HepG2 (cell line): ENCODE data around the gene ESYT1. TPM values are rescaled to one million over a fixed set of nuclear protein-coding genes. Genes with fewer than 3 reads are reported as not detected.

Experiments
- CERS6 ChIP-seq: sonication (generic); formaldehyde crosslinking; IDR thresholded peaks from 2 replicates; pipeline ENCODE4 v1.5.0; 2020; ENCODE audit warnings: missing genetic modification reagents
- DBP ChIP-seq: sonication (generic); formaldehyde crosslinking; IDR thresholded peaks from 2 replicates; pipeline ENCODE4 v1.4.0; 2020; ENCODE audit warnings: missing genetic modification reagents; ENCODE audit errors: not compliant biosample characterization
- E2F1 ChIP-seq: sonication (generic); formaldehyde crosslinking; IDR thresholded peaks from 2 replicates; pipeline ENCODE4 v1.5.0; 2020; ENCODE audit warnings: missing genetic modification reagents
- FOSL1 ChIP-seq: sonication (generic); formaldehyde crosslinking; IDR thresholded peaks from 2 replicates; pipeline ENCODE4 v1.9.0; 2021; ENCODE audit warnings: missing genetic modification reagents, borderline replicate concordance
- MIXL1 ChIP-seq: IDR thresholded peaks from 2 replicates; pipeline ENCODE4 v1.6.1; 2016
- NFKB2 ChIP-seq: sonication (generic); formaldehyde crosslinking; IDR thresholded peaks from 2 replicates; pipeline ENCODE4 v1.4.0; 2020; ENCODE audit warnings: missing genetic modification reagents, borderline replicate concordance
- NFYC ChIP-seq: IDR thresholded peaks from 2 replicates; pipeline ENCODE4 v1.6.1; 2016; ENCODE audit warnings: missing genetic modification reagents, missing compliant biosample characterization
- PBX2 ChIP-seq: IDR thresholded peaks from 2 replicates; pipeline ENCODE4 v1.6.1; 2016; ENCODE audit warnings: control low read depth
- PCBP1 ChIP-seq: fragments of 200-400 bp; formaldehyde crosslinking; IDR thresholded peaks from 2 replicates; pipeline ENCODE4 v1.6.1; 2017; ENCODE audit warnings: mild to moderate bottlenecking, low read depth, low read length, borderline replicate concordance
- RELA ChIP-seq: sonication (generic); formaldehyde crosslinking; IDR thresholded peaks from 2 replicates; pipeline ENCODE4 v1.4.0; 2020; ENCODE audit warnings: missing genetic modification reagents
- RXRA ChIP-seq: sonication (generic); formaldehyde crosslinking; IDR thresholded peaks from 2 replicates; pipeline ENCODE4 v1.5.1; 2020; ENCODE audit warnings: missing genetic modification reagents
- XBP1 ChIP-seq: sonication (generic); formaldehyde crosslinking; IDR thresholded peaks from 2 replicates; pipeline ENCODE4 v1.5.0; 2020; ENCODE audit warnings: missing genetic modification reagents
- ZMYM3 ChIP-seq: sonication (generic); formaldehyde crosslinking; IDR thresholded peaks from 2 replicates; pipeline ENCODE4 v1.5.1; 2020; ENCODE audit warnings: mild to moderate bottlenecking, missing genetic modification reagents
- ZNF281 ChIP-seq: sonication (generic); formaldehyde crosslinking; IDR thresholded peaks from 2 replicates; pipeline ENCODE4 v1.4.0; 2020; ENCODE audit warnings: missing genetic modification reagents, borderline replicate concordance
- ZNF292 ChIP-seq: sonication (generic); formaldehyde crosslinking; IDR thresholded peaks from 2 replicates; pipeline ENCODE4 v1.8.1; 2022; ENCODE audit warnings: mild to moderate bottlenecking, low read depth, missing genetic modification reagents, borderline replicate concordance
- ZNF430 ChIP-seq: sonication (generic); formaldehyde crosslinking; IDR thresholded peaks from 2 replicates; pipeline ENCODE4 v1.9.0; 2021; ENCODE audit warnings: mild to moderate bottlenecking, missing genetic modification reagents
- ZNF572 ChIP-seq: sonication (generic); formaldehyde crosslinking; IDR thresholded peaks from 2 replicates; pipeline ENCODE4 v1.5.1; 2020; ENCODE audit warnings: mild to moderate bottlenecking, missing genetic modification reagents
- ZNF589 ChIP-seq: sonication (generic); formaldehyde crosslinking; conservative IDR thresholded peaks from 2 replicates; pipeline ENCODE4 v1.8.0; 2022; ENCODE audit warnings: mild to moderate bottlenecking, moderate library complexity, missing genetic modification reagents
- ZNF652 ChIP-seq: IDR thresholded peaks from 2 replicates; pipeline ENCODE4 v1.6.1; 2016; ENCODE audit warnings: low read depth, borderline replicate concordance
- ZSCAN12 ChIP-seq: sonication (generic); formaldehyde crosslinking; IDR thresholded peaks from 2 replicates; pipeline ENCODE4 v1.9.0; 2021; ENCODE audit warnings: mild to moderate bottlenecking, missing genetic modification reagents
- polyA plus RNA-seq, 8 experiments: library from polyadenylated mRNA; depleted of rRNA in 3 of 8; stranded (reverse) in 7 of 8; unstranded in 1 of 8; fragments of >200 nt; fragmentation: Illumina TruSeq in 4 of 8; extraction: Trizol in 4 of 8; gene quantifications; 2 replicates each; pipeline versions ENCODE4 v1.2.1 to v1.2.3, GENCODE V29; 2011 to 2016; ENCODE audit warnings: low read depth in 4 of 8, missing spikeins in 1 of 8, mixed read lengths in 1 of 8; ENCODE audit not compliant: insufficient read depth in 1 of 8
- total RNA-seq, 5 experiments: library from RNA; depleted of rRNA; stranded (reverse); fragments of >200 nt; fragmentation: Illumina TruSeq; extraction: Trizol; gene quantifications; 2 replicates each; pipeline ENCODE4 v1.2.3, GENCODE V29; 2016; ENCODE audit warnings: low read depth in 1 of 5
- TF ChIP-seq, protein P1 (sequence below): sonication (generic); formaldehyde crosslinking; IDR thresholded peaks from 2 replicates; pipeline ENCODE4 v1.4.0; 2020; ENCODE audit warnings: missing genetic modification reagents, mild to moderate bottlenecking, borderline replicate concordance

The ESYT1 gene
- total and polyA plus RNA-seq, 2 of the 13 experiments (the other 11 are each of a cell fraction or from before 2014, with no cell fraction given), result 66.9 to 71.0 TPM

DNA sequence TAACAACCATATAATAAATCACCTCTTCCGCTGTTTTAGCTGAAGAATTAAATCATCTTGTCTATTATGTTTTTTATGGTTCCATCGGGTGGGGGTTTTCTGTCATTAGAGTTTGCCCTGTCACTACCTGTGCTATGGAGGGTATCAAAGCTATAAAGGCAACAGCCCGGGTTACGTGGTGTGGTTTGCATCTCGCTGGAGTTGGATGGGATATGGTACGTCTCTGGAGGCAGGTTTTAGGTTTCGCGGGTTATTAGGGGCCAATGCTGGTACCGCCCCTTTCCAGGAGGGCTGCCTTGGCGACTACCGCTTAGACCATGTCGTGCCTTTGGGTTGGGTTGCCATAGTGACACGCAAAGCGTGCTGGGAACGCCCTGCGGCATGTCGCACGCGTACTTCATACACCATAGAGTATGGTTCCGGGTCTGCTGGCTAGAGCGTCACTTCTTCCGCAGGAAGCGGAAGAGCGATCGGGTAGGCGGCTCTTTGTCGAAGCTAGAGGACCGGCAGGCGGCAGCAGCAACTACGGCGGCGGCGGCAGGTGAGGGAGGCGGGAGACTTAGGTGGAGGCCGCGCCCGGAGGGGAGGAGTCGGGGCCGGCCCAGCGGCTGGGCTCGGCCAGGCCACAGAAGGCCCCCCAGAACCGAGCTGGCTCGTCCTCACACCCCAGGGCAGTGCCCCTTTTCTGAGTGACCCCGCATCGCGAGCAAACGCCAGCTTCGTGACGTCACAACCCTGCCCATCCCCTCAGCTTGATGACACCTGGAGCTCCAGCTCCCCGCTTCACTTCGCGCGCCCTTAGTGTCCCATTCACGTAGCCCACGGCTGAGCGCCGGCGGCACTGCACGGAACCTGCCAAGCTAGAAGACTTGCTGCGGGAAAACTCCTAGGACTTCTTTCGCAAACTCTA lies 10.0 kb upstream of the ESYT1 start, which contains the start of gene ZC3H10 (continued):
- peak; percentile 87; the same call in 1 of the 2 replicates for TF ChIP-seq NFKB2 (CRISPR knock-in tag)
- TF ChIP-seq PBX2 (CRISPR knock-in tag), result 0 out of 2 replicates have a peak, but pooled peaks have one; percentile 25
- TF ChIP-seq, protein P1, sequence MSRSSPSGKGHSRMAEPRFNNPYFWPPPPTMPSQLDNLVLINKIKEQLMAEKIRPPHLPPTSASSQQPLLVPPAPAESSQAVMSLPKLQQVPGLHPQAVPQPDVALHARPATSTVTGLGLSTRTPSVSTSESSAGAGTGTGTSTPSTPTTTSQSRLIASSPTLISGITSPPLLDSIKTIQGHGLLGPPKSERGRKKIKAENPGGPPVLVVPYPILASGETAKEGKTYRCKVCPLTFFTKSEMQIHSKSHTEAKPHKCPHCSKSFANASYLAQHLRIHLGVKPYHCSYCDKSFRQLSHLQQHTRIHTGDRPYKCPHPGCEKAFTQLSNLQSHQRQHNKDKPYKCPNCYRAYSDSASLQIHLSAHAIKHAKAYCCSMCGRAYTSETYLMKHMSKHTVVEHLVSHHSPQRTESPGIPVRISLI (CRISPR knock-in tag), result no peak; the same call in 1 of the 2 replicates
- peak; percentile 57 for TF ChIP-seq E2F1 (CRISPR knock-in tag)
- TF ChIP-seq FOSL1, result no peak
- TF ChIP-seq XBP1 (CRISPR knock-in tag), result no peak
- TF ChIP-seq RELA (CRISPR knock-in tag), result no peak
- peak; percentile 87 for TF ChIP-seq RXRA (CRISPR knock-in tag)
- no peak for TF ChIP-seq DBP (CRISPR knock-in tag)
- no peak for TF ChIP-seq ZSCAN12 (CRISPR knock-in tag)
- peak; percentile 56 for TF ChIP-seq NFYC (CRISPR knock-in tag)
- TF ChIP-seq ZNF589 (CRISPR knock-in tag), result 0 out of 2 replicates have a peak, but pooled peaks have one; percentile 35
- TF ChIP-seq ZNF281 (CRISPR knock-in tag), result no peak
- TF ChIP-seq MIXL1 (CRISPR knock-in tag), result peak; percentile 86
- no peak for TF ChIP-seq ZNF292 (CRISPR knock-in tag)
- TF ChIP-seq CERS6 (CRISPR knock-in tag), result no peak
- TF ChIP-seq PCBP1, result peak; percentile 60; the same call in 1 of the 2 replicates
- peak; percentile 92 for TF ChIP-seq ZNF430 (CRISPR knock-in tag)
- peak; percentile 35; the same call in 1 of the 2 replicates for TF ChIP-seq ZMYM3 (CRISPR knock-in tag)
- peak; percentile 52; the same call in 1 of the 2 replicates for TF ChIP-seq ZNF652 (CRISPR knock-in tag)
- TF ChIP-seq ZNF572 (CRISPR knock-in tag), result no peak
